SK-N-SH (cell line): ENCODE results near the gene HHAT. TPM values are rescaled to one million over a fixed set of nuclear protein-coding genes. Genes with fewer than 3 reads are reported as not detected.

ENCODE experiments used
- CTCF ChIA-PET: fragments of 300-600, 350-600 bp; formaldehyde crosslinking; extraction: SDS; loops from one replicate; lab custom pipeline; 2021; lab: Yijun Ruan, JAX
- POLR2A ChIA-PET: fragments of 350-600 bp; sonication (Branson Sonifier 250); formaldehyde crosslinking; extraction: SDS; loops from one replicate; lab custom pipeline; 2020; ENCODE audit warnings: antibody characterized with exemption, inconsistent platforms; lab: Yijun Ruan, JAX
- DNase-seq: peaks from one replicate; pipeline ENCODE4 v3.0.0; 2012
- H2AFZ ChIP-seq: fragments of 200-600 bp; sonication (generic); 2 replicates; pipeline ENCODE4 v1.8.1; 2016; ENCODE audit warnings: antibody characterized with exemption, mild to moderate bottlenecking, low read depth
- H3F3A ChIP-seq: fragments of 200-600 bp; sonication (generic); replicated peaks from 2 replicates; pipeline ENCODE3; 2016; ENCODE audit warnings: antibody characterized with exemption, mild to moderate bottlenecking; ENCODE audit not compliant: insufficient read depth
- H3K27ac ChIP-seq, 2 experiments: fragments of 200-500 bp in 1 of 2; fragments of 200-600 bp in 1 of 2; sonication (Bioruptor generic) in 1 of 2; sonication (generic), shearing (Covaris generic) in 1 of 2; 2 replicates each; pipeline versions ENCODE4 v1.5.1 to v1.6.1; 2014 to 2016; ENCODE audit warnings: low read depth in 2 of 2, inconsistent platforms in 1 of 2, low read length in 1 of 2, mild to moderate bottlenecking in 1 of 2, mixed read lengths in 1 of 2
- H3K27me3 ChIP-seq: fragments of 200-600 bp; sonication (generic), shearing (Covaris generic); 2 replicates; pipeline ENCODE4 v1.6.1; 2016; ENCODE audit warnings: mixed run types; ENCODE audit not compliant: insufficient read depth
- H3K36me3 ChIP-seq, 2 experiments: fragments of 200-500 bp in 1 of 2; fragments of 200-600 bp in 1 of 2; sonication (Bioruptor generic) in 1 of 2; sonication (generic) in 1 of 2; replicated peaks in 1 of 2; 2 replicates each; pipeline versions ENCODE3 to v1.5.1; 2014 to 2016; ENCODE audit warnings: low read length in 1 of 2, mild to moderate bottlenecking in 1 of 2; ENCODE audit not compliant: insufficient read depth in 2 of 2, control insufficient read depth in 1 of 2
- H3K4me1 ChIP-seq, 2 experiments: fragments of 200-500 bp in 1 of 2; fragments of 200-600 bp in 1 of 2; sonication (Bioruptor generic) in 1 of 2; sonication (generic), shearing (Covaris generic) in 1 of 2; 2 replicates each; pipeline versions ENCODE4 v1.5.1 to v1.6.1; 2014 to 2016; ENCODE audit warnings: low read depth in 1 of 2, low read length in 1 of 2, mixed run types in 1 of 2; ENCODE audit not compliant: insufficient read depth in 2 of 2, control insufficient read depth in 1 of 2
- H3K4me2 ChIP-seq: fragments of 200-600 bp; sonication (generic), shearing (Covaris generic); 2 replicates; pipeline ENCODE4 v1.6.1; 2017; ENCODE audit warnings: mixed run types
- H3K4me3 ChIP-seq, 2 experiments: fragments of 200-500 bp in 1 of 2; fragments of 200-600 bp in 1 of 2; sonication (Bioruptor generic) in 1 of 2; sonication (generic), shearing (Covaris generic) in 1 of 2; 2 replicates each; pipeline versions ENCODE4 v1.5.1 to v1.8.1; 2014 to 2016; ENCODE audit warnings: low read depth in 2 of 2, inconsistent platforms in 1 of 2, low read length in 1 of 2, mild to moderate bottlenecking in 1 of 2, mixed read lengths in 1 of 2, moderate library complexity in 1 of 2
- H3K79me2 ChIP-seq: fragments of 200-600 bp; sonication (generic); 2 replicates; pipeline ENCODE4 v1.8.1; 2017; ENCODE audit warnings: mild to moderate bottlenecking; ENCODE audit not compliant: insufficient read depth
- H3K9ac ChIP-seq: fragments of 200-600 bp; sonication (generic); 2 replicates; pipeline ENCODE4 v1.6.1; 2017; ENCODE audit warnings: mixed run types
- H3K9me2 ChIP-seq: fragments of 200-600 bp; sonication (generic); 2 replicates; pipeline ENCODE4 v1.6.1; 2017; ENCODE audit warnings: mixed run types
- H3K9me3 ChIP-seq: fragments of 200-600 bp; sonication (generic); 2 replicates; pipeline ENCODE4 v1.6.1; 2017; ENCODE audit warnings: mixed run types, mild to moderate bottlenecking, moderate library complexity
- H4K20me1 ChIP-seq: fragments of 200-600 bp; sonication (generic); 2 replicates; pipeline ENCODE4 v1.6.1; 2017; ENCODE audit warnings: mild to moderate bottlenecking, mixed run types; ENCODE audit not compliant: insufficient read depth
- CTCF ChIP-seq: fragments of 200-600 bp; sonication (generic); IDR thresholded peaks from 2 replicates; pipeline ENCODE4 v1.6.1; 2017; ENCODE audit warnings: antibody characterized with exemption, mild to moderate bottlenecking, moderate library complexity
- FOSL2 ChIP-seq: IDR thresholded peaks from 2 replicates; pipeline ENCODE4 v1.4.0; 2012; ENCODE audit warnings: low read depth, mild to moderate bottlenecking, moderate library complexity, borderline replicate concordance
- FOXM1 ChIP-seq: IDR thresholded peaks from 2 replicates; pipeline ENCODE4 v1.4.0; 2012; ENCODE audit warnings: low read depth, mild to moderate bottlenecking
- GATA2 ChIP-seq: sonication (generic); formaldehyde crosslinking; IDR thresholded peaks from 2 replicates; pipeline ENCODE4 v1.5.0; 2020; ENCODE audit warnings: mild to moderate bottlenecking, missing genetic modification reagents
- MAX ChIP-seq: IDR thresholded peaks from 2 replicates; pipeline ENCODE4 v1.4.0; 2012; ENCODE audit warnings: low read depth
- NFIC ChIP-seq: IDR thresholded peaks from 2 replicates; pipeline ENCODE4 v1.4.0; 2012; ENCODE audit warnings: borderline replicate concordance
- NRF1 ChIP-seq: IDR thresholded peaks from 2 replicates; pipeline ENCODE4 v1.6.1; 2012; ENCODE audit warnings: low read depth, mild to moderate bottlenecking, low read length
- RCOR1 ChIP-seq: fragments of 150-350 bp; IDR thresholded peaks from 2 replicates; pipeline ENCODE4 v1.6.1; 2017; ENCODE audit warnings: antibody characterized with exemption, low read length
- REST ChIP-seq: IDR thresholded peaks from 2 replicates; pipeline ENCODE4 v1.6.1; 2012; ENCODE audit warnings: mild to moderate bottlenecking, low read depth, low read length, moderate library complexity
- RFX5 ChIP-seq: IDR thresholded peaks from 2 replicates; pipeline ENCODE4 v1.6.1; 2012; ENCODE audit warnings: mild to moderate bottlenecking, improper control_type of control experiment, low read length
- SIN3A ChIP-seq: IDR thresholded peaks from 2 replicates; pipeline ENCODE4 v1.6.1; 2012; ENCODE audit warnings: low read depth, mild to moderate bottlenecking, low read length, moderate library complexity, borderline replicate concordance
- YY1 ChIP-seq: IDR thresholded peaks from 2 replicates; pipeline ENCODE4 v1.4.0; 2012; ENCODE audit warnings: low read depth, mild to moderate bottlenecking
- ZBTB33 ChIP-seq: IDR thresholded peaks from 2 replicates; pipeline ENCODE4 v1.4.0; 2012; ENCODE audit warnings: low read depth, borderline replicate concordance
- WGBS: methylation state at CpG from one replicate; pipeline ENCODE4 v1.1.6; 2017; ENCODE audit warnings: low lambda C conversion rate; 5-methylcytosine and 5-hydroxymethylcytosine counted together
- polyA plus RNA-seq, 3 experiments: library from polyadenylated mRNA; depleted of rRNA; stranded (reverse); fragments of >200 nt; gene quantifications; 2 replicates each; pipeline ENCODE4 v1.2.3, GENCODE V29; 2012

Gene HHAT
- polyA plus RNA-seq, 1 of the 3 experiments (the other 2 are of a cell fraction) = 8.1 TPM

- Histone ChIP-seq H2AFZ (no peak overlapping the region), H3K4me3 (no peak overlapping the region), H3K4me2 (no peak overlapping the region), H3K36me3 (no peaks in the 10 kb centered on the region), H3K9ac (no peak overlapping the region), H3F3A (no peaks in the 10 kb centered on the region), H3K9me2 (no peaks in the 10 kb centered on the region), H3K27me3 (no peaks in the 10 kb centered on the region), H3K79me2 (no peaks in the 10 kb centered on the region), H3K4me1 (peaks cover 0 to 18% of the 10 kb centered on the region in 2 experiments; a peak in 2 of 4 replicates), H4K20me1 (no peaks in the 10 kb centered on the region), H3K27ac (no peak overlapping the region), H3K9me3 (no peaks in the 10 kb centered on the region)
- no peak for DNase-seq
- ChIA-PET CTCF (interaction anchor here (1.4 to 2.1 kb wide), 2 partner anchors 77 to 609 kb away, joined by 5 to 11 read pairs; partner anchors contain the start of gene KCNH1), POLR2A (no interaction called here)
- no peak for TF ChIP-seq YY1
- 92% methylated on average over 13 of the region's 13 CpGs for whole genome bisulfite sequencing
Observed at GRCh38 chr1:210525716-210526454, 197.2 kb downstream of the HHAT start.

GRCh38 chr1:210527091-210527490, 198.4 kb downstream of the HHAT start:
- no peak for DNase-seq
- Histone ChIP-seq H3K4me1 (peaks cover 0 to 30% of the 10 kb centered on the region in 2 experiments; a peak in 2 of 4 replicates), H3K9ac (no peak overlapping the region), H3K9me3 (no peaks in the 10 kb centered on the region), H3K79me2 (no peaks in the 10 kb centered on the region), H4K20me1 (no peaks in the 10 kb centered on the region), H3K27me3 (no peaks in the 10 kb centered on the region), H3K4me3 (no peak overlapping the region), H3F3A (no peaks in the 10 kb centered on the region), H3K9me2 (no peaks in the 10 kb centered on the region), H3K27ac (no peak overlapping the region), H3K4me2 (no peak overlapping the region), H2AFZ (no peak overlapping the region), H3K36me3 (no peaks in the 10 kb centered on the region)
- ChIA-PET POLR2A (interaction anchor here (1.3 kb wide), 1 partner anchor 11 kb away, joined by 3 read pairs; no protein-coding TSS in a partner anchor), CTCF (interaction anchor here (0.7 to 2.1 kb wide), 3 partner anchors 9 to 608 kb away, joined by 3 to 11 read pairs (median 3); partner anchors contain the start of gene KCNH1)
- TF ChIP-seq CTCF (no peak), NFIC (no peak), SIN3A (no peak), YY1 (no peak), ZBTB33 (no peak), MAX (no peak), FOSL2 (no peak), GATA2 (CRISPR knock-in tag) (no peak), NRF1 (no peak), RFX5 (no peak), REST (no peak), RCOR1 (no peak), FOXM1 (no peak)
- WGBS = 78% methylated on average over 3 of the region's 3 CpGs
